HG03103 (cell line): ENCODE results near the gene STOML1.
"Not testable (repeated sequence)": the region's sequence is repeated elsewhere in the genome, so short reads cannot be mapped to it uniquely, and the experiment has no call there.

ENCODE experiments used
- ATAC-seq: cut with Tn5 transposase; IDR thresholded peaks from one replicate; pipeline ENCODE4 v1.9.1; 2021; ENCODE audit warnings: low read depth; ENCODE audit not compliant: unreplicated experiment

The STOML1 gene

DNA sequence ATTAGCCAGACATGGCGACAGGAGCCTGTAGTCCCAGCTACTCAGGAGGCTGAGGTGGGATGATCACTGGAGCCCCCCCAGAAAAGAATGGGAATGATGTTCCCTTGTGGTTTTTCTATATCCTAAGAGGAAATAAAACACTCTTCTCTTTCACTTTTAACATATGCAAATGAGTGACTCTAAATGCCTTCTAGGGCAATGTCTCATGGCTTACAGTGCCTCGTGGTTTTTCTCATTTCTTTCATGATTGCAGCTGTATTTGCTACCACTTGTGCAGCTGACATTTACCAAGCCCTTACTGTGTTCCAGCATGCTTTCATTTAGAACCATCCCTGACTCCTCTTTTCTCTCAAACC is 26.4 kb downstream of the STOML1 start:
- ATAC-seq, result no peak

DNA sequence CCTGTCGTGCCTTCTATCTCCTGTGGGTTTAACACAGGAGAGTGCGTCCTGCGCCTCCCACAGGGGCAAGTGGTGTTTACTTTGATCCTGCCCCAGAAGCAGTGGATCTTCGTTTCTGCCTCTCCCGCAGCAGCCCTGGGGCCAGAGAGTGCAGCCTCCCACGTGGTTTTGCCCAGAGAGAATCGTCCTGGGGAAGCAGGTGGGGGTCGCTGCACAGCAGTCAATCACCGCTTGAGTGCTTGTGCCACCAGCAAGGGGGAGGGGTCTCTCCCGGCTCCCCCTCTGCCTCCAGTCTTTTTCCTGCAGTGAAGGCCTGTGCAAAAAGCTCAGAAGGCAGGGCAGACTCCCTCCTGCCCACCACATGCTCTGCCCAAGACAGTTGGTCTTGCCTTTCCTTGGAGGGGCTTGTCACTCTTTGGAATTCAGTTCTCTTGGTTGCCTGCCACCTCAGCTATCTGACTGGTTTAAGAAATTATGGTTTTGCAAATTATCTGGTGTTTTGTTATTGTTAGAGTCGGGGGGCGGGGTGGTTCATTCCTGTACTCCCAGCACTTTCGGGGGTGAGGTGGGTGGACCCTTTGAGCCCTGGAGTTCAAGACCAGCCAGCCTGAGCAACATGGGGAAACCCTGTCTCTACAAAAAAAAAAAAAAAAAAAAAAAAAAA is 26.9 kb downstream of the STOML1 start:
- no peak for ATAC-seq

DNA sequence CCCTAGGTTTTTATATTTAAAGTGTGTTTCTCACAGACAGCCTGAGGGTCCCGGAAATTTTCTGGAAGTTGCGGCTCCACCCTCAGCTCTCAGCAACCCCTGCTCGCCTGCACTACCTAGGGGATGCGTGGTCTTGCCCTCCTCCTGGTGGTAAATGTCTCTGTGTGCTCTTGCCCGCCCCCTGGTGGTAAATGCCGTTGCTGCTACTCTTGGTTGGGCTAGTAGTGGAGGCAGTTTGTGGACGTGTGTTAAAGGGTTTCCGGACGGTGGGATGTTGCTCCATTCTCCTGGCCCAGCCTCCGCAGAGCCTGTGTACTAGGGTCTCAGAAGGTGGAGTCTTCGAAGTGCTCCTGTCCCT is 27.4 kb downstream of the STOML1 start:
- ATAC-seq, result no peak

GRCh38 chr15:73962433-73962832 is 29.7 kb downstream of the STOML1 start:
- ATAC-seq, result no peak

GRCh38 chr15:73960472-73961070 is 31.5 kb downstream of the STOML1 start:
- not testable (repeated sequence) for ATAC-seq

GRCh38 chr15:73959801-73960200 is 32.3 kb downstream of the STOML1 start:
- ATAC-seq, result no peak

GRCh38 chr15:73959012-73959581 is 33.0 kb downstream of the STOML1 start:
- ATAC-seq, result no peak

DNA sequence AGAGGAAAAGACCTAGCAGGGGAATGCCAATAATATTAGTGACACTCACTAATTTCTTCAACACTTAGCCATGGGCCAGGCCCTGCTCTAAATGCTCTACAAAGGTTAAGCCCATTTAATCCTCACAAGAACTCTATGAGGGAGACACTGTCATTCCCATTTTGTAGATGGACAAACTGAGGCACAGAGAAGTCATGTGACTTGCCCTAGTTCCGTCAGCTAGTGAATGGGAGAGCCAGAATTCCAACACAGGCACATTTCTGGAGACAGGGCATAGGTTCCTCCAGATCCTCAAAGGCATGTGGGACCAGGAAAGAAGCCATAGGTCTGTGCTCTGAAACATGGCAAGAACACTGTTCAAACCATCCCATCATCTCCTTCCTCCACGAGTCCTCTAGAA is 34.3 kb downstream of the STOML1 start:
- ATAC-seq, result no peak

DNA sequence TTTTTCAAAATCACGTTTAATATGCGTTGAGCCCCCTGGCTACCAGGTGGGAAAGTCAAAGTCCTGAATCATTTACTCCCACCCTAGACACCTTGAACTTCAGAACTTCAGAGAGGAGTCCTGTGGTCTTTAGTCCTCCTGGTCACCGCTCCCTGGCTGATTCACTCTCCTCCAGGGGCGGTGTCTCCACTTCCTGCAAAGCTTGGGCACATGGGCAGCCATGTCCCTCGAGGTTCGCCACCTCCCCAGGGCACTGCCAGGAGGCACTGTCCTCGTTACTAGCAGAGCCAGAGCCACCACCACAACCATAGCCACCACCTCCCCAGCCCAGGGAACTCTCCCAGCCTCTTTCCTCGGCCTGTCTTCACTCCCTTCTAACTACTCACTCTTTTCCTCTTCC is 34.8 kb downstream of the STOML1 start:
- no peak for ATAC-seq

GRCh38 chr15:73956743-73957135 is 35.4 kb downstream of the STOML1 start:
- no peak for ATAC-seq

GRCh38 chr15:73955861-73956742 is 36.0 kb downstream of the STOML1 start:
- ATAC-seq, result no peak

- ATAC-seq, result no peak
Observed at GRCh38 chr15:73955326-73955725, 36.8 kb downstream of the STOML1 start.

DNA sequence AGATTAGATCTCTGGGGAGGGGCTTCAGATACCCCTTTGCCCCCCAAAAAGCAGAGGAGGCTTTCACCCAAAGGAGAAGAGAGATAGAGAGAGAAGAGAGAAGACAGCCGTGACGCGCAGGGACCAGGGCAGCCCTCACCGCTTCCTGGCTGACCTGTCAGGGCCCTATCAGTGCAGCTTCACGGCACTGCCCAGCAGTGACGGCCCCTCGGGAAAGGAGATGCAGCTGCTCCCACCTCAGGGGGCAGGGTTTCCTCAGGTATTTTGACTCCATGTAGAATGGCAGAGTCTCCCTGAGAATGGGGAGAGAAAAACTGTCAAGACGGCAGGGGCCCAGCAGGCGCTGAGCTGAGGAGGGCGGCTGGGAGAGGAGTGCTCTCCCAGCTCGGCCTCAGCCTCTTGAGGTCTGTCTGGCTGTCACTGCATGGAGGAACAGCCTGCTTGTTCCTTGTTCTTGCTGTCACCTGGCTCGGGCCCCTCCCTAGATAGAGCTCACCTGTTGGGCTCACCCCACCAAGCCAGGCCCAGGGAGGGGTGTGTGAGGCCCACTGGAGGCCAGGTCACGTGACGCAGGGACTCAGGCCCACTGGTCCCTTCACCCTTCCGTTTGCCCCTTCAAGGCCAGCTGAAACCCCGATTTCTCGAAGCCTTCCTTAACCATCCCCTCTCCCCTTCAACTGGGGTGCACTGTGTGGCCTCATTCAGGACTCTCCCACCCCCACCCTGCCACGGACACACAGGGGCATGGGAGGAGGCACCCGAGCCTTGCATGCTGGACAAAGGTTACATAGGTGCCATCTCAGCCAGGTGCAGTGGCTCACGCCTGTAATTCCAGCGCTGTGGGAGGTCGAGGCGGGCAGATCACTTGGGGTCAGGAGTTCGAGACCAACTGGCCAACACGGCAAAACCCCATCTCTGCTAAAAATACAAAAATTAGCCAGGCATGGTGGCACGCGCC is 37.6 kb downstream of the STOML1 start:
- ATAC-seq, result no peak

DNA sequence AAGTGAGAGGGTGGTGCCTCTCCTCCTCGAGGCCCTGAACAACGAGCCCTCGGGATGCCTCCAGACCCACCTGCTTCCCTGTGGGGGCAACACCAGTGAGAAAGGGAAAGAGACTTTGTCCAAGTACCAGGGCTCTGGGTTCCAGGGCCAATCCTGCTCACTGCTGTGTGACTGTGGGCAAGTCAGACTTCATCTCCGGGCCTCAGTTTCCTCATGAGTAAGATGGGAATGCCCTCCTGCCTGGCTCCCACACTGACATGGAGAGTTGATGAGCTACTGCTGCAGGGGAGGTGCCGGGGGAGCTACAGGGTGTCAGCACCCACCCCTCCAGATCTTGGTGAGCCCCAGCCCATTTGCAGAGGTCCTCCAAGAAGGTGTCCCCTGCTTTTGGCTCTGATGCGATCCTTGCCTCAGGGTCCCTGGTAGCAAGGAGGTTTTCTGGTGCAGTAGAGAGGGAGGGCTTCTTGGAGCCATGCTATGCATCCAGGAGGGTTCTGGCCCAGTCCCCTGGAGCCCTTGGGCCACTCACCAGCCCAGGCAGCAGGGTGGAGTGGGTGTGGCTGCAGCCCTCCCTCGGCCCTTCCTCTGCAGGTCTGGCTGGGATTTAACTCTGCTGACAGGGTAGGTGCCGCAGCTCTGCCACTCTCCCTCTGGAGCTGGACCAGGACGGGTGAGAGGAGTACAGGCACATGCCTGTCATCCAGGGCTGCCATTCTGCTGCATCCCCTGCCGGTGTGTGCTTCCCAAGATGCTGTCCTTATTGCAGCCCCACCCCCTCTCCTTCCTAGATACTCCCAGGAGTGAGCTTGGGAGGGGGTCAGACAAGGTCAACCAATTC is 39.0 kb downstream of the STOML1 start:
- no peak for ATAC-seq

DNA sequence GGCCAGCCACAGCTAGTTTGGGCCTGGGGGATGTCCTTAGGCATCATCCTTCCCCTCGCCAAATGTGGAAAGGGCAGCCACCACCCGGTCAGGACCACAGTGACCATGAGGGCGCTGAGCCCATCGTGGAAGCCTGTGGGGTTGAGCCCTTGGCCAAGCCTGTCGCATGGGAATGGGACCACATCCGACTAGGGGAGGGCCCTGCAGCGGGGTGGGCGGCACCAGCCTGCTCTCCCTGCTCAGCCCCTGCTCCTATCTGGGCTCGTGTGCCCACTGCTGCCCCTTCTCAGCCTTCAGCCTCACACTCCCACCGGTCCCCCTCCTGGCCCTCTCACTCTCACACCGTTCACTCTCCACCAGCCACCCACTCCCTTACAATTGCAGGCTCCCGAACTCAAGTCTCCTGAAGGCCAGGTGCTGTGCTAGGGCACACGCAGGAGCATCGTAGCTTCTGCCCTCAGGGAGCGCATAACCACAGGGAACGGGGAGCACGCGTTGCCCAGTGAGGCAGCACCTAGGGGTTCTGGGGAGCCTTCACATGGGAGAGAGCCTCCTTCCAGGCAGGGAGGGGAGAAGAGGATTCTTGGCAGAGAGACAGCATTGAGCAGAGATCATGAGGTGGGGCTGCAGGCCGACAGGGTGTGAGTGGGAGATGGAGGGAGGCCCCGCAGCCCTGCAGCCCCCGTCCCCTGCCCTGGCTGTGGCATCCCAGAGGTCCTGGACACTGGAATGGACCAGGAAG is 39.8 kb downstream of the STOML1 start:
- no peak for ATAC-seq

DNA sequence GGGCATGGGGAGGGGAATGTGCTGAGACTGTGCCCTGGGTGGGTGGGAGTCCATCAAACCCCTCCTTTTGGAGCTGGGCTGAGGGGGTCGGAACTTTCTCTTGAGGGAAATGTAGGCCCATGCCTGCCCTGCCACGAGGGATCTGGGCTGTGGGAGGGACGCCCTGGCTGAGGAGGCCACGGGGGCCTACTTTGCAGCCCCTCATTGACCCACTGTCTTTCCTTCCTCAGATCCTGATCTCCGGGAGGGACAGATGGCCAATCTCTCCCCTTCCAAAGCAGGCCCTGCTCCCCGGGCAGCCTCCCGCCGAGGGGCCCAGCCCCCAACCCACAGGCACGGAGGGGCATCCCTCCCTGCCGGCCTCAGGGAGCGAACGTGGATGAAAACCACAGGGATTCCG is 40.5 kb downstream of the STOML1 start:
- ATAC-seq, result no peak

DNA sequence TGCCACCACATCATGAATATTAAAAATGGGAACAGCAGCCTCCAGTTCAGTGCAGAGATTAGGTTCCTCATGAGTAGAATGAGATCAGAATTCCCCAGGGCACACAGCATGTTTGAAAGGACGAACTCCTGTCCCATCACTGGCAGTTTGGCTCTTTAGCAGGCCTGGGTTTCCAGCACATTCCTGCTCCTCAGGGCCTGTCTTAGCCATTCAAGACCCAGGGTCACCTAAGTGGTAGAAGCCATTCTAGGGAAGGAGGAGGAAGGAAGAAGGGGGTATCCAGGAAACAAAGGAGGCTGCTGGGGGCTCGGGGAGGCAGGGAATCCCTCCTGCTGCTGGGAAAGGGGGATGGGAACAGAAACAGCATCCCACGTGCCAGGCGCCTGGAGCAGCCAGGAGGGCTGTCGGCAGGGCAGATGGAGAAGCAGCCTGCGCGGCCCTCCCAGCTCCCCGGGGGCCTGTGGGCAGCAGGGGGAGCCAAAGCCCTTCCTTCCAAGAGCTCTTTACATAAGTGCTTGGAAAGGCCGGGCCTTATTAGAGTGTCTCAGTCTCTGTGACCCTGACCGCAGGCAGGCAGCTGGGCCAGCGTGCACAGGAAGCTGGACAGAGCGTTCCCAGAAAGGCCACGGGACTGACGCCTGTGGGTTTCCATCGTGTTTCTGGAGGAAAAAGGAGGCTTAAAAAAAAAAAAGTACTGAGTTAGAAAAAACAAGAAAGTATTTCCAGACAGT is 41.1 kb downstream of the STOML1 start:
- ATAC-seq, result no peak

DNA sequence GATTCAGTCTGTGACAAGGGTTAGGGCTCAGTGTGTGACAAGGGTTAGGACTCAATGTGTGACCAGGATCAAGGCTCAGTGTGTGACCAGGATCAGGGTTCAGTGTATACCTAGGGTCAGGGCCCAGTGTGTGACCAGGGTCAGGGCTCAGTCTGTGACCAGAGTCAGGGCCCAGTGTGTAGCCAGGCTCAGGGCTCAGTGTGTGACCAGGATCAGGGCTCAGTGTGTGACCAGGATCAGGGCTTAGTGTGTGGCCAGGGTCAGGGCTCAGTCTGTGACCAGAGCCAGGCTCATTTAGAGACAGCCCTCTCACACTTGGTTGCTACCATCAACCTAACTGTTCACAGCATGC is 41.6 kb downstream of the STOML1 start:
- ATAC-seq, result no peak
